Lower lobe of right lung (tissue), 2 donors: Measurements from ENCODE around the gene MAOA. TPM values are rescaled to one million over a fixed set of nuclear protein-coding genes. Genes with fewer than 3 reads are reported as not detected.
"Not testable (repeated sequence)": the region's sequence is repeated elsewhere in the genome, so short reads cannot be mapped to it uniquely, and the experiment has no call there.

Experiments
- ATAC-seq, 2 donors: fragments of 200-7000 bp; cut with Tn5 transposase; one replicate each; pipeline ENCODE4 v1.9.1; 2020 to 2022; ENCODE audit warnings: mild to moderate bottlenecking in 2 of 2, moderate library complexity in 2 of 2
- DNase-seq: peaks from one replicate; pipeline ENCODE4 v3.0.0-alpha.2; 2020
- H3K27ac ChIP-seq: fragments of 200-600 bp; one replicate; pipeline ENCODE4 v1.8.0; 2022
- H3K27me3 ChIP-seq: fragments of 200-600 bp; one replicate; pipeline ENCODE4 v1.8.0; 2022; ENCODE audit warnings: low read depth
- H3K36me3 ChIP-seq: fragments of 200-600 bp; one replicate; pipeline ENCODE4 v1.8.0; 2022; ENCODE audit warnings: mild to moderate bottlenecking
- H3K4me1 ChIP-seq: fragments of 200-600 bp; one replicate; pipeline ENCODE4 v1.8.0; 2022
- H3K4me3 ChIP-seq: fragments of 200-600 bp; one replicate; pipeline ENCODE4 v1.8.0; 2022; ENCODE audit warnings: mild to moderate bottlenecking
- H3K9me3 ChIP-seq: fragments of 200-600 bp; one replicate; pipeline ENCODE4 v1.8.0; 2022
- CTCF ChIP-seq: fragments of 200-600 bp; IDR thresholded peaks from one replicate; pipeline ENCODE4 v1.8.0; 2022; ENCODE audit warnings: antibody characterized with exemption, mild to moderate bottlenecking
- intact Hi-C: fragments of 100-400 bp; cut with DNase I; formaldehyde crosslinking; loops from one replicate; pipeline ENCODE4 v1.11.0; 2022
- long read RNA-seq: library from polyadenylated mRNA; unstranded; transcript quantifications from one replicate; pipeline ENCODE4 v2.0.0, GENCODE V29; 2021
- total RNA-seq: library from RNA; stranded (reverse); fragmentation: NEBNext Ultra II Directional; extraction: Animal tissue kit (Norgen Biotek cat#: 25700); gene quantifications from one replicate; pipeline ENCODE4 v1.2.1, GENCODE V29; 2021
- donor health status: DM: no; HTN: yes; CAD: no; lungs with severe emphysema.

Gene MAOA
- 159 TPM for total RNA-seq
- long read RNA-seq, full-length matches to known transcripts = 209 of 255 reads
- long read RNA-seq, partial matches to known transcripts = 19 of 255 reads
- long read RNA-seq, other reads (novel, unspliced or antisense) = 27 of 255 reads

- H3K27ac ChIP-seq = peak within 1 kb of the TSS; percentile 91
- peak; percentile 92 for DNase-seq
- no peaks in the 10 kb centered on the region for H3K4me1 ChIP-seq
- TF ChIP-seq CTCF = no peak
- no peaks in the 10 kb centered on the region for H3K9me3 ChIP-seq
- no peaks in the 10 kb centered on the region for H3K27me3 ChIP-seq
- ATAC-seq = peak; percentile 81 to 82
- intact Hi-C loops = no loop called here
- H3K36me3 ChIP-seq = no peaks in the 10 kb centered on the region
- H3K4me3 ChIP-seq = peak within 1 kb of the TSS; percentile 71
Observed at GRCh38 chrX:43656005-43656494, at the start of gene MAOA. Gene MAOA, plus strand, starts transcription at chrX:43656299. Its CDS starts 43 bp downstream, at chrX:43656342.

- ATAC-seq = no peak
Observed at GRCh38 chrX:43612400-43612799, 43.7 kb upstream of the MAOA start.

GRCh38 chrX:43615660-43616059, 40.4 kb upstream of the MAOA start:
- H3K27me3 ChIP-seq = no peaks in the 10 kb centered on the region
- intact Hi-C loops = no loop called here
- ATAC-seq (no peak), DNase-seq (no peak)
- no peaks in the 10 kb centered on the region for H3K36me3 ChIP-seq
- H3K4me1 ChIP-seq = no peaks in the 10 kb centered on the region
- H3K9me3 ChIP-seq = no peaks in the 10 kb centered on the region
- H3K4me3 ChIP-seq = no peak overlapping the region
- TF ChIP-seq CTCF = no peak
- no peak overlapping the region for H3K27ac ChIP-seq

More at GRCh38 chrX:43612400-43612799, 43.7 kb upstream of the MAOA start:
- no peaks in the 10 kb centered on the region for H3K27me3 ChIP-seq
- H3K4me1 ChIP-seq = no peaks in the 10 kb centered on the region
- no peaks in the 10 kb centered on the region for H3K9me3 ChIP-seq
- H3K36me3 ChIP-seq = no peaks in the 10 kb centered on the region
- TF ChIP-seq CTCF = no peak
- DNase-seq = no peak
- intact Hi-C loops = no loop called here
- H3K27ac ChIP-seq = no peak overlapping the region
- H3K4me3 ChIP-seq = no peak overlapping the region

GRCh38 chrX:43618366-43619205, 37.5 kb upstream of the MAOA start:
- intact Hi-C loops = no loop called here
- no peaks in the 10 kb centered on the region for H3K9me3 ChIP-seq
- ATAC-seq = no peak
- H3K4me3 ChIP-seq = no peak overlapping the region
- H3K27ac ChIP-seq = no peak overlapping the region
- no peak for TF ChIP-seq CTCF
- H3K27me3 ChIP-seq = no peaks in the 10 kb centered on the region
- no peaks in the 10 kb centered on the region for H3K36me3 ChIP-seq
- H3K4me1 ChIP-seq = no peaks in the 10 kb centered on the region
- no peak for DNase-seq

- H3K27me3 ChIP-seq, H3K36me3 ChIP-seq, H3K4me3 ChIP-seq, DNase-seq, intact Hi-C loops, H3K4me1 ChIP-seq, H3K9me3 ChIP-seq, H3K27ac ChIP-seq, ATAC-seq: not testable (repeated sequence)
Observed at GRCh38 chrX:43619861-43620260, 36.2 kb upstream of the MAOA start.

GRCh38 chrX:43627147-43627546, 29.0 kb upstream of the MAOA start:
- no peaks in the 10 kb centered on the region for H3K27me3 ChIP-seq
- DNase-seq (no peak), ATAC-seq (no peak)
- H3K4me1 ChIP-seq = no peaks in the 10 kb centered on the region
- H3K9me3 ChIP-seq = no peaks in the 10 kb centered on the region
- no peaks in the 10 kb centered on the region for H3K36me3 ChIP-seq
- no peak overlapping the region for H3K4me3 ChIP-seq
- no peak for TF ChIP-seq CTCF
- no peak overlapping the region for H3K27ac ChIP-seq
- intact Hi-C loops = no loop called here
